ENCODE data around the gene IGSF21. TPM values are rescaled to one million over a fixed set of nuclear protein-coding genes. Genes with fewer than 3 reads are reported as not detected.

The IGSF21 gene
- total and polyA plus RNA-seq, 2 donors (not counting 1 experiment from before 2014, with no cell fraction given) = not detected

DNA sequence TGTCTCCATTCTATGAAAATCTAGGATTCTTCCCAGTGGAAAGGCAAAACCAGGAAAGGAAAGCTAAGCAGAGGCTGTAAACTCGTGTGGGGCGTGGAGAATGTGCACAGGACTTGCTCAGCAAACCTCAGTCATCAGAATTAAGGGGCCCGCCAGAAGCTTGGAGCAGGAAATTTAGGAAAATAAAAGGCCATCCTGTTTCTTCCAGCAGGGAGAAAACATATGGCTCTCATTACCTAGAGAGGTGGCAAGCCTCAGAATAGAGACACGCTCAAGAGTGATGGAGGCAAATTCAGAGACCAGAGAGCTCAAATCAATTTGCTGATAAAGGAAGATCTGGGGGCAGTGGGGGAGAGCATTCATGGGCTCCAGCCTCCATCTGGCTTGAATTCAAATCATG is 221.2 kb downstream of the IGSF21 start:
- Mint-ChIP-seq H3K9me3 (ENCODE audit: insufficient read depth) (no peaks in the 10 kb centered on the region), H3K27me3 (peaks cover 16% of the 10 kb centered on the region), H3K27ac (no peak overlapping the region), H3K4me3 (no peak overlapping the region), H3K4me1 (no peaks in the 10 kb centered on the region)
- 21% methylated on average over 3 of the region's 4 CpGs for WGBS (ENCODE audit: insufficient coverage)
- ChIA-PET CTCF (interaction anchor here (0.8 kb wide), 1 partner anchor 26 kb away, joined by 3 read pairs; no protein-coding TSS in a partner anchor), POLR2A (no interaction called here)
- no peak overlapping the region for H3K27ac ChIP-seq (ENCODE audit: low read length in 2 of 2)
- no peak overlapping the region for H2AFZ ChIP-seq (ENCODE audit: insufficient read depth, low read depth, low read length, poor library complexity, severe bottlenecking)
- no peaks in the 10 kb centered on the region for H3K36me3 ChIP-seq (replicated peaks in 1 of 2; ENCODE audit: control extremely low read depth in 1 of 2, control insufficient read depth in 1 of 2, extremely low read depth in 1 of 2, insufficient read depth in 2 of 2, low read length in 1 of 2)
- H3K4me3 ChIP-seq (ENCODE audit: control extremely low read depth in 1 of 5, extremely low read depth in 1 of 5, insufficient read depth in 1 of 5, low read depth in 2 of 5, low read length in 4 of 5) = no peak overlapping the region
- TF ChIP-seq EZH2 (IDR thresholded peaks at IDR 0.05; ENCODE audit: borderline replicate concordance, insufficient read depth, low read depth, low read length, poor library complexity, severe bottlenecking) = no peak
- TF ChIP-seq, protein P1, sequence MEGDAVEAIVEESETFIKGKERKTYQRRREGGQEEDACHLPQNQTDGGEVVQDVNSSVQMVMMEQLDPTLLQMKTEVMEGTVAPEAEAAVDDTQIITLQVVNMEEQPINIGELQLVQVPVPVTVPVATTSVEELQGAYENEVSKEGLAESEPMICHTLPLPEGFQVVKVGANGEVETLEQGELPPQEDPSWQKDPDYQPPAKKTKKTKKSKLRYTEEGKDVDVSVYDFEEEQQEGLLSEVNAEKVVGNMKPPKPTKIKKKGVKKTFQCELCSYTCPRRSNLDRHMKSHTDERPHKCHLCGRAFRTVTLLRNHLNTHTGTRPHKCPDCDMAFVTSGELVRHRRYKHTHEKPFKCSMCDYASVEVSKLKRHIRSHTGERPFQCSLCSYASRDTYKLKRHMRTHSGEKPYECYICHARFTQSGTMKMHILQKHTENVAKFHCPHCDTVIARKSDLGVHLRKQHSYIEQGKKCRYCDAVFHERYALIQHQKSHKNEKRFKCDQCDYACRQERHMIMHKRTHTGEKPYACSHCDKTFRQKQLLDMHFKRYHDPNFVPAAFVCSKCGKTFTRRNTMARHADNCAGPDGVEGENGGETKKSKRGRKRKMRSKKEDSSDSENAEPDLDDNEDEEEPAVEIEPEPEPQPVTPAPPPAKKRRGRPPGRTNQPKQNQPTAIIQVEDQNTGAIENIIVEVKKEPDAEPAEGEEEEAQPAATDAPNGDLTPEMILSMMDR (IDR thresholded peaks at IDR 0.05) = no peak
- no peaks in the 10 kb centered on the region for H3K79me2 ChIP-seq (ENCODE audit: control insufficient read depth, insufficient read depth, low read length)
- DNase-seq (no peak), ATAC-seq (ENCODE audit: low read depth) (no peak)
- H3K4me1 ChIP-seq (ENCODE audit: control insufficient read depth in 2 of 2, insufficient read depth in 2 of 2, low read length in 2 of 2) = no peaks in the 10 kb centered on the region
- H3K9me3 ChIP-seq (ENCODE audit: control extremely low read depth in 1 of 3, control insufficient read depth in 2 of 3, insufficient read depth in 1 of 3, low read length in 2 of 3) = no peaks in the 10 kb centered on the region
- H4K20me1 ChIP-seq (ENCODE audit: control insufficient read depth, insufficient read depth, low read length, poor library complexity, severe bottlenecking) = no peaks in the 10 kb centered on the region
- intact Hi-C loops (cut with micrococcal nuclease) = no loop called here
- no peak overlapping the region for H3K4me2 ChIP-seq (replicated peaks; ENCODE audit: low read depth, low read length, poor library complexity, severe bottlenecking)
- H3K27me3 ChIP-seq (replicated peaks in 1 of 4; ENCODE audit: control extremely low read depth in 1 of 4, control insufficient read depth in 3 of 4, insufficient read depth in 4 of 4, low read length in 3 of 4) = peaks cover 0 to 4% (median 0%) of the 10 kb centered on the region in 4 experiments
- H3K9ac ChIP-seq (ENCODE audit: low read length) = no peak overlapping the region

GRCh38 chr1:18329469-18330253 is 222.1 kb downstream of the IGSF21 start:
- Histone ChIP-seq H3K27me3 (replicated peaks in 1 of 4; ENCODE audit: control extremely low read depth in 1 of 4, control insufficient read depth in 3 of 4, insufficient read depth in 4 of 4, low read length in 3 of 4) (peaks cover 0 to 4% (median 0%) of the 10 kb centered on the region in 4 experiments), H3K9me3 (ENCODE audit: control extremely low read depth in 1 of 3, control insufficient read depth in 2 of 3, insufficient read depth in 1 of 3, low read length in 2 of 3) (no peaks in the 10 kb centered on the region), H4K20me1 (ENCODE audit: control insufficient read depth, insufficient read depth, low read length, poor library complexity, severe bottlenecking) (no peaks in the 10 kb centered on the region), H3K4me3 (ENCODE audit: control extremely low read depth in 1 of 5, extremely low read depth in 1 of 5, insufficient read depth in 1 of 5, low read depth in 2 of 5, low read length in 4 of 5) (no peak overlapping the region), H3K4me1 (ENCODE audit: control insufficient read depth in 2 of 2, insufficient read depth in 2 of 2, low read length in 2 of 2) (no peaks in the 10 kb centered on the region), H3K79me2 (ENCODE audit: control insufficient read depth, insufficient read depth, low read length) (no peaks in the 10 kb centered on the region), H3K9ac (ENCODE audit: low read length) (no peak overlapping the region), H2AFZ (ENCODE audit: insufficient read depth, low read depth, low read length, poor library complexity, severe bottlenecking) (no peak overlapping the region), H3K36me3 (replicated peaks in 1 of 2; ENCODE audit: control extremely low read depth in 1 of 2, control insufficient read depth in 1 of 2, extremely low read depth in 1 of 2, insufficient read depth in 2 of 2, low read length in 1 of 2) (no peaks in the 10 kb centered on the region), H3K27ac (ENCODE audit: low read length in 2 of 2) (no peak overlapping the region), H3K4me2 (replicated peaks; ENCODE audit: low read depth, low read length, poor library complexity, severe bottlenecking) (no peak overlapping the region)
- ChIA-PET CTCF (interaction anchor here (0.8 kb wide), 1 partner anchor 25 kb away, joined by 3 read pairs; no protein-coding TSS in a partner anchor), POLR2A (no interaction called here)
- no peak for ATAC-seq (ENCODE audit: low read depth)
- DNase-seq = no peak
- peaks cover 10% of the 10 kb centered on the region for H3K27me3 Mint-ChIP-seq
- WGBS (ENCODE audit: insufficient coverage) = 68% methylated on average over 5 of the region's 9 CpGs
- no peak for TF ChIP-seq EZH2 (IDR thresholded peaks at IDR 0.05; ENCODE audit: borderline replicate concordance, insufficient read depth, low read depth, low read length, poor library complexity, severe bottlenecking)
- TF ChIP-seq, protein P1 (IDR thresholded peaks at IDR 0.05) = no peak
- H3K4me1 Mint-ChIP-seq = no peaks in the 10 kb centered on the region
- H3K9me3 Mint-ChIP-seq (ENCODE audit: insufficient read depth) = no peaks in the 10 kb centered on the region
- no peak overlapping the region for H3K4me3 Mint-ChIP-seq
- intact Hi-C loops (cut with micrococcal nuclease) = no loop called here
- H3K27ac Mint-ChIP-seq = no peak overlapping the region
